ENCODE data around the gene LCLAT1.

LCLAT1 gene

DNA sequence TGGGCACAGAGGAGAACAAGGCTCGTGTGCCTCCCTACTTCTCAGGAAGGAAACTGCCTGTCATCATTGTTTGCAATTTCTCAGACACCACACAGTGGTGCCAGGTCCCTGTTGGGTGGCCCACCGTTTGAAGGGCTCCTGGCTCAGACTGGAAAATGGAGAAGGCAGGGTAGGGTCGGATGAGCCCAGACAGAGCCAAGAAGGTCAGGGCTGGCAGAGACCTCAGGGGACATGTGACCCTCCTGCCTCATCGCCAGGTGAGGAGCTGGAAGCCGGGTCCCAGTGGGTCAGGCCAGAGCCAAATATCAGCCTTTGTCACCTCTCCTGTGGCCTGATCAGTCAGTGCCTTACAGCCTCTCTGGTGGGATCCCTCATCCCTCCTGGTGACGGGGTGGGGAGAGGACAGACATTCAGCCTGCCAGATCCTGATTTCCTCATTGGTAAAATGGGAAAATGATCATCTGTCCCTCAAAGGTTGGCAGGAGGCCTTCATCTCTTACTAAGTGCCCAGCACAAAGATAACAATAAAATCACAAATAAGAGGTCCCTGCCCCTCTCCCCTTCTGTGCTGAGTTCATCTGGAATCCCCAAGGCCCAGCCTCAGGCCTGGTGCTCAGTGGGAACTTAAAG, 242.6 kb downstream of the LCLAT1 start:
- in situ Hi-C loops (cut with MboI; ENCODE audit: low sequenced_read_pairs), result no loop called here

DNA sequence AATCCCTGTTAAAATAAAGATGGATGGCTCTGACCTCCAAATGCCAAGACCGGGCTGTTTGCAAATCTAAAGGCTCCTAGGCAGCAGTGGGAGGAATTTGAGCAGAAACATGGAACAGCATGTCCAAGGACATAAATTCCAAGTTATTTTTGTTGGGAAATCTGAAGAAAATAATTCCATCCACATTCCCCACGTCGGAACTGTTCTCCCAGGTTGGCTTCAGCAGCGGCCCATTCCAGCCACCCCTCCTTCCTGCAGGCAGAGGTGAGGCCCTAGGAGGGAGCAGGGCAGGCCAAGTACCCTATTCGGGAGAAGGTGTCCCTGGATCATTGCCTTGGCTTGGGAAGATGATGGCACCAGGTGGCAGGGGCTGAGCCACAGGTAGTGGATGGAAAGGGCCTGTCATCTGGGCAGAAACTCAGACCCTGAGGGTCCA, 243.1 kb downstream of the LCLAT1 start:
- in situ Hi-C loops (cut with MboI; ENCODE audit: low sequenced_read_pairs), result no loop called here

DNA sequence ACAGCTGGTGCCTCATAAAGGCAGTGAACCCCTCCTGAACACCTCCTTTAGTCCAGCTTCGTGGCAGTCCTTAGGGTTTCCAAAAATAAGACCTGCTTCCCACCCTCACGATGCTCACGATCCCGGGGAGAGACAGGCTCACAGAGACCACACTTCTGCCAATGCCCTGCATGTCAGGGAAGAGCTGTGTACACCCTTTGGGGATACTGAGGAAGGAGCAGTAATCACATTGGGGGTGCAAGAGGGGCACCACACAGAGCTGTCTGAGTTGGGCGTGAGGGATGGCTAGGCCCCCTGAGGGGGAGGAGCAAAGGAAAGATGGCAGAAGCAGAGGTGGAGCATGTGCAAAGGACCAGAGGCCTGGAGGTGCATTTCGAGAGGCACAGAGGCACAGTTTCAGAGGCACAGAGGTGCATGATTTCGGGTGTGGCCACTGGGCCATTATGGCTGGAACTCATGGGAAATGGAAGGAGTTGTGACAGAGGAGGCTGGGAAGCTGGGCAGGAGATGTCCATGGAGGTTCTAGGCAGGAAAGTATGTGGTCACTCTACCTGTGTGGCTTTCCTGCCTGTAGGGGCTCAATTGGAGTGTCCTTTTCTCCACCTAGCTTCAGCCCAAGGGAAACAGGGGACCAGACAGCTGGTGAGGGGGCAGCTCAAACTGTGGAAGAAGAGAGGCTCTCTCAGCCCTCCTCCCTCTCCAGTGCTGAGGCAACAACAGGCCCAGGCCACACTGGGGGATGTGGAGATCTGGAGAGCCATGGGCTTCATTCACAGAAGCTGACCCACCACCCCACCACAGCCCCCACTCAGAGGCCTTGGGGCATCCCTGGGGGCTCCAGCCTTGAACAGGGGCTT, 244.3 kb downstream of the LCLAT1 start:
- in situ Hi-C loops (cut with MboI; ENCODE audit: low sequenced_read_pairs), result no loop called here

DNA sequence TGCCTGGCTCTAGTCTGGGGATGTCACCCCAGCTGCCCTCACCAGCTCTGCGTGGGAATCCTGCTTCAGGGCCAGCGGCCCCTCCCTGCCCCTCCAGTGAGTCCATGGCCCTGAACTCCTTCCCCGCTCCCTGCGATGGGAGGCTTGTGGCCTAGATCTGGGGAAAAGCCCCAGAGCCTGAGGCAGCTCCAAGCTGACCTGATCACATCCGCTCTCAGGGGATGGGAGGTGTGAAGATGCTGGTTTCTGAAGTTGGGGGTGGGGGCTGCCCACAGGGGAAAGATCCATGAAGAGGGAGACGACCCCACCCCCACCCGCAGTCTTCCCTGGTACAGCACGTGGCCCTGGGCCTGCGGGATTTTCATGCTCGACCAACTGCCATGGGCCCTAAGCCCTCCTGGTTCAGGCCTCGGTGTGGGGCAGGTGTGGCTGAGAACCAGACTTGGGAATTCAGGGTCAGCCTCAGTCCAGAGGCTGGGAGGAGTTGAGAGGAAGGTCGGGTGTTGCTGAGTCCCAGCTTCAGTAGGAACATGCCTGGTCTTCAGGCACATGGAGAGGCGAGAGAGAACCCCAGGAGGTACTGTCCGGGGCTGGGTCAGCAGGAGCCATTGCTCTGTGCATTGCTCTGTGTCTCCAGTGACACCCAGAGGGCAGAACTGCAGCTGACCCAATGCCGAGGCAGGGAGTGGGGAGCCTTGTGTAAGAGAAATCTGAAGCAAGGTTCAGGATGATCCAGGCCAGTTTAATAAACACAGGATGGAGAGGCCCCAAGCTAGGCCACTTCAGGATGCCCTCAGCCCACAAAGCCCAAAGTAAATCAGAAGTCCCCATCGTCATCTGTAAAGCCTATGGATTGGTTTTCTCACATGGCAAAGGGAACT, 245.1 kb downstream of the LCLAT1 start:
- in situ Hi-C loops (cut with MboI; ENCODE audit: low sequenced_read_pairs), result no loop called here

DNA sequence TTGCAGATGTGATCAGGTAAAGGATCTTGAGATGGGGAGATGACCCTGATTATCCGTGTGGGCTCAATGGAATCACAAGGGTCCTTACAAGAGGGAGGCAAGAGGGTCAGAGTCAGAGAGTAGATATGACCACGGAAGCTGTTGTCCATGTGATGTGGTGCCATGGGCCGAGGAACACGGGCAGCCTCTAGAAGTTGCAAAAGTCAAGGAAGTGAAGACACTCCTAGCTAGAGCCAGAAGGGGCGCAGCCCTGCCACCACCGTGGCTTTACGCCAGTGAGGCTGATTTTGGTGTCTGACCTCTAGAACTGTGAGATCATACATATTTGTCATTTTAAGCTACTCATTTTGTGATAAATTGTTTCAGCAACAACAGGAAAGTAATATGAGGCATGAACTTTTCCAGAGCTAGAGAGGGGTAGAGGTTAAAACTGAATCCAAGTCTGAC, 245.8 kb downstream of the LCLAT1 start:
- in situ Hi-C loops (cut with MboI; ENCODE audit: low sequenced_read_pairs), result no loop called here

Data from hTERT RPE-1 (cell line).